KMS-11 (cell line): Measurements from ENCODE around the gene METTL22.

Experiments used
- H2AFZ ChIP-seq: fragments of 200-600 bp; sonication (generic); 2 replicates; pipeline ENCODE4 v1.6.1; 2016; ENCODE audit warnings: antibody characterized with exemption, mixed run types, low read depth
- H3K27ac ChIP-seq: fragments of 200-600 bp; sonication (generic); 2 replicates; pipeline ENCODE4 v1.6.1; 2016; ENCODE audit warnings: mild to moderate bottlenecking, mixed run types
- H3K27me3 ChIP-seq: fragments of 200-600 bp; sonication (generic); 2 replicates; pipeline ENCODE4 v1.6.1; 2017; ENCODE audit warnings: mild to moderate bottlenecking, low read depth, mixed run types, moderate library complexity; ENCODE audit not compliant: insufficient read depth
- H3K36me3 ChIP-seq: fragments of 200-600 bp; sonication (generic); 2 replicates; pipeline ENCODE4 v1.6.1; 2017; ENCODE audit warnings: mild to moderate bottlenecking, mixed run types; ENCODE audit not compliant: insufficient read depth
- H3K4me1 ChIP-seq: fragments of 200-600 bp; sonication (generic); 2 replicates; pipeline ENCODE4 v1.6.1; 2016; ENCODE audit warnings: mild to moderate bottlenecking, low read depth, mixed run types; ENCODE audit not compliant: poor library complexity, severe bottlenecking
- H3K4me2 ChIP-seq: fragments of 200-600 bp; sonication (generic); 2 replicates; pipeline ENCODE4 v1.7.0; 2016; ENCODE audit warnings: mild to moderate bottlenecking, mixed run types
- H3K4me3 ChIP-seq: fragments of 200-600 bp; sonication (generic); IDR thresholded peaks from 2 replicates; pipeline ENCODE4 v1.6.1; 2017; ENCODE audit warnings: low read depth, low read length, mixed read lengths; ENCODE audit not compliant: insufficient read depth
- H3K79me2 ChIP-seq: fragments of 200-600 bp; sonication (generic); 2 replicates; pipeline ENCODE4 v1.6.1; 2016; ENCODE audit warnings: low read depth, mixed run types; ENCODE audit not compliant: insufficient read depth
- H3K9ac ChIP-seq: fragments of 200-600 bp; sonication (generic); 2 replicates; pipeline ENCODE4 v1.6.1; 2016; ENCODE audit warnings: mild to moderate bottlenecking, mixed run types
- H4K20me1 ChIP-seq: fragments of 200-600 bp; sonication (generic); 2 replicates; pipeline ENCODE4 v1.6.1; 2016; ENCODE audit warnings: mild to moderate bottlenecking, mixed run types; ENCODE audit not compliant: insufficient read depth
- CTCF ChIP-seq: fragments of 200-600 bp; sonication (generic); conservative IDR thresholded peaks from 2 replicates; pipeline ENCODE4 v1.6.1; 2017; ENCODE audit warnings: low read depth, mild to moderate bottlenecking, antibody characterized with exemption, low read length, moderate library complexity, mixed read lengths

Gene METTL22

GRCh38 chr16:8575399-8575798 lies 46.1 kb upstream of the METTL22 start:
- TF ChIP-seq CTCF, result no peak
- no peak overlapping the region for H3K9ac ChIP-seq
- H3K27me3 ChIP-seq, result no peaks in the 10 kb centered on the region
- no peak overlapping the region for H2AFZ ChIP-seq
- no peak overlapping the region for H3K4me2 ChIP-seq
- no peaks in the 10 kb centered on the region for H3K36me3 ChIP-seq
- peaks cover 9% of the 10 kb centered on the region for H3K4me1 ChIP-seq
- no peak overlapping the region for H3K4me3 ChIP-seq
- no peak overlapping the region for H3K27ac ChIP-seq
- H4K20me1 ChIP-seq, result no peaks in the 10 kb centered on the region
- no peaks in the 10 kb centered on the region for H3K79me2 ChIP-seq

GRCh38 chr16:8576141-8577004 lies 45.1 kb upstream of the METTL22 start:
- Histone ChIP-seq H3K27ac (no peak overlapping the region), H3K4me3 (no peak overlapping the region), H2AFZ (no peak overlapping the region), H3K9ac (no peak overlapping the region), H4K20me1 (no peaks in the 10 kb centered on the region), H3K27me3 (no peaks in the 10 kb centered on the region), H3K4me2 (no peak overlapping the region), H3K36me3 (no peaks in the 10 kb centered on the region), H3K4me1 (peaks cover 9% of the 10 kb centered on the region), H3K79me2 (no peaks in the 10 kb centered on the region)
- TF ChIP-seq CTCF, result no peak

- Histone ChIP-seq H3K9ac (no peak overlapping the region), H4K20me1 (no peaks in the 10 kb centered on the region), H3K79me2 (no peaks in the 10 kb centered on the region), H3K36me3 (no peaks in the 10 kb centered on the region), H3K27me3 (no peaks in the 10 kb centered on the region), H3K4me1 (peaks cover 6% of the 10 kb centered on the region), H3K4me3 (no peak overlapping the region), H3K27ac (no peak overlapping the region), H2AFZ (no peak overlapping the region), H3K4me2 (no peak overlapping the region)
- no peak for TF ChIP-seq CTCF
Observed at GRCh38 chr16:8577678-8578304, 43.7 kb upstream of the METTL22 start.

- H2AFZ ChIP-seq, result no peak overlapping the region
- no peak overlapping the region for H3K4me3 ChIP-seq
- H3K4me2 ChIP-seq, result no peak overlapping the region
- no peaks in the 10 kb centered on the region for H4K20me1 ChIP-seq
- no peak overlapping the region for H3K9ac ChIP-seq
- H3K4me1 ChIP-seq, result no peaks in the 10 kb centered on the region
- no peaks in the 10 kb centered on the region for H3K79me2 ChIP-seq
- no peaks in the 10 kb centered on the region for H3K27me3 ChIP-seq
- TF ChIP-seq CTCF, result no peak
- H3K27ac ChIP-seq, result no peak overlapping the region
- no peaks in the 10 kb centered on the region for H3K36me3 ChIP-seq
Observed at GRCh38 chr16:8579559-8579958, 41.9 kb upstream of the METTL22 start.
